Activated naive CD4-positive, alpha-beta T cell treated with anti-CD3 and anti-CD28 coated beads, Interleukin-2, amount 10 ng/mL, durations not matched to agents 7 days and 5 days (primary cell): Measurements from ENCODE around the gene ANKRD50.

ENCODE experiments used
- CTCF ChIA-PET: fragments of 350-600 bp; sonication (Branson Sonifier 250); formaldehyde crosslinking; loops from one replicate; lab custom pipeline; 2021; ENCODE audit warnings: antibody characterized with exemption; lab: Charles Lee
- DNase-seq: peaks from one replicate; pipeline ENCODE4 v3.0.0-alpha.2; 2020
- H3K27ac Mint-ChIP-seq: one replicate; pipeline ENCODE4 v1.8.0; 2021; ENCODE audit warnings: mild to moderate bottlenecking, moderate library complexity, mixed read lengths
- H3K27me3 Mint-ChIP-seq: one replicate; pipeline ENCODE4 v1.8.0; 2021; ENCODE audit warnings: mild to moderate bottlenecking, mixed read lengths
- H3K36me3 Mint-ChIP-seq: one replicate; pipeline ENCODE4 v1.8.0; 2021; ENCODE audit warnings: mixed read lengths
- H3K4me1 Mint-ChIP-seq: one replicate; pipeline ENCODE4 v1.8.0; 2021; ENCODE audit warnings: mixed read lengths
- H3K4me3 Mint-ChIP-seq: one replicate; pipeline ENCODE4 v1.8.0; 2021; ENCODE audit warnings: mild to moderate bottlenecking, moderate library complexity, mixed read lengths
- H3K9me3 Mint-ChIP-seq: one replicate; pipeline ENCODE4 v1.8.0; 2021; ENCODE audit warnings: mixed read lengths

Gene ANKRD50

DNA sequence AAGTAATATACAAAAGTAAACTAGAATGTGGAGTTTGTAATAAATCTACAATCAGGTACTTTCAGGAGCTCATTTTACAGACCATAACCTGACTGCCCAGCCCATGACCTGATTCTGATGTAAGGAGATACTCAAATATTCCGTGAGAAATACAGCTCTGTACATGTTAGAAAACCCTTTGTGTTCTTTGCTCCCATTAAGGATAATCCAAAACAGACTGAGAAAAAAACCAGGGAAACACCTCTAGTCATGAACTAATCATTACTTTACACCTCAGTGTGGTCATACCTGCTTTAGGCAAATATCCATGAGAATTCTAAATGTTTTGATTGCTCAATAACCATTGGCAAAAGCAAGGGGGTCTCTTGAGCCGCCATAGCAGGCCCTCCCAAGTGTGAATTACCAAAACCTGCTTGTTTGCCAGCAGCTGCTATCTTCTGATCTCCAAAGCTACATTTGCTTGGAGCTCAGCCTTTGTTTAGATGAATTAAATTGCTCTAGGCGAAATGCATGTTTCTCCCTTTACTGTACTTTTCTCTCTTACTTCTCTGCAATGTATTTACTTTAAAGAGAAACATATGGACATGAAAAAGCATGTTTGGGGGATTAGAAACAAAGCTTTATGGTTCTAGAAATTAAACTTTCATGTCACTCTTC lies 79.1 kb downstream of the ANKRD50 start:
- H3K27me3 Mint-ChIP-seq: no peaks in the 10 kb centered on the region
- no peaks in the 10 kb centered on the region for H3K36me3 Mint-ChIP-seq
- H3K4me1 Mint-ChIP-seq: no peaks in the 10 kb centered on the region
- CTCF ChIA-PET: no interaction called here
- no peak overlapping the region for H3K27ac Mint-ChIP-seq
- no peaks in the 10 kb centered on the region for H3K9me3 Mint-ChIP-seq
- no peak overlapping the region for H3K4me3 Mint-ChIP-seq
- no peak for DNase-seq

DNA sequence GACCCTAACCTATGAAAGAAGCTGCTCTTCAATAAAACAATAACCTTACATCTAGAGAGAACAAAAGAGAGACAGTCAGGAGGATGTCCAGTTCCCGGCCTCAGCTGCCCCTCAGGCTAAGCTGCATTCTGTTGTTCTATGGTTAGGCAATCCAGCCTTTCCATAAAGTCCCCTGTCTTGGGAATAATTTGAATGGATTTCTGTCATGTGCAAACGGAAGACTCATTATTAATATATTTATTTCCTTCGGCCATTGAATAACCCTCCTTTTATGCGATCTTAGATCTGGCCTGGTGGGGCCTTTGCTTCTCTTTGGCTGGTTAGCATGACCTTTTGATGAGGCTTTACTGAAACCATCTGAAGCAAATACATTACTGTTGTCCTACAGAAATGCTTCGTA lies 80.1 kb downstream of the ANKRD50 start:
- Mint-ChIP-seq H3K36me3 (no peaks in the 10 kb centered on the region), H3K4me3 (no peak overlapping the region), H3K27ac (no peak overlapping the region), H3K9me3 (no peaks in the 10 kb centered on the region), H3K4me1 (no peaks in the 10 kb centered on the region), H3K27me3 (no peaks in the 10 kb centered on the region)
- CTCF ChIA-PET: no interaction called here
- DNase-seq: no peak

DNA sequence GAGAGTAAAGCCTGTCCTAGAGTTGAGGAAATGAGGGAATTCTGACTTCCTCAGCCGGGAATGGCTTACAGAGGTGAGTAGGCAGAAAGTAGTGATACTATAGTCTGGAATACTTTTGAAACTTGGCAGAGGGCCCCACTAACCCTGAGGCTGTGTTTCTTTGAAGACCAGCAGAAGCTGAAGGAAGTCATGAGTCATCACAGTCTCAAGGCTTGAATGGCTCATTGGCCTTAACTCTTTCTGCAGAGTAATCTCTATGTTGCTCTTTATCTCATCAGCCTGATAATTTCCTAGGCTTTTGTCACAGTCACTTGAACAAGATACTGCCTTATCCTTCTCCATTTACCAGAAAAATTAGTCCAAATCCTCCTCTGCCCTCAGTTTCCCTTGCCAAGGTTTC lies 80.8 kb downstream of the ANKRD50 start:
- H3K4me3 Mint-ChIP-seq: no peak overlapping the region
- no peak overlapping the region for H3K27ac Mint-ChIP-seq
- CTCF ChIA-PET: no interaction called here
- H3K9me3 Mint-ChIP-seq: no peaks in the 10 kb centered on the region
- no peaks in the 10 kb centered on the region for H3K4me1 Mint-ChIP-seq
- no peaks in the 10 kb centered on the region for H3K36me3 Mint-ChIP-seq
- DNase-seq: no peak
- no peaks in the 10 kb centered on the region for H3K27me3 Mint-ChIP-seq

DNA sequence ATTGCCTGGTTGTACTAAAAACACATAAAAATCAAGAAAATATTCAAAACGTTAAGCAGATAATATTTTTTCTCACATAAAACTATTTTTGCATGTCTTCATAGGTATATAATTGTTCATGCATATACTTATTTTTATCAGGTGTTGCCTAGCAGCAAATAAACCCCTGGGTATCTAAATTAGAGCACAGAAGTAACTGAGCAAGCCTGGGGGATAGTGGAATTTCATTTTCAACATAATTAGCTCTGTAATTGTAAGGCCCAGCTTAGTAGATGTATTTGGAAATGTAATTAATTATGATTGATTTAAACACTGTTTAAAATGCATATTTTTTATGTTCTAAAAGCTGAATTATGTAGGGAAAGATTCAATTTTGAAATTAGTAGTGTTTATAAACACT lies 82.9 kb downstream of the ANKRD50 start:
- Mint-ChIP-seq H3K27ac (no peak overlapping the region), H3K27me3 (no peaks in the 10 kb centered on the region), H3K4me1 (no peaks in the 10 kb centered on the region), H3K9me3 (no peaks in the 10 kb centered on the region), H3K4me3 (no peak overlapping the region), H3K36me3 (no peaks in the 10 kb centered on the region)
- CTCF ChIA-PET: interaction anchor here (1.1 kb wide), 1 partner anchor 18 kb away, joined by 4 read pairs; no protein-coding TSS in a partner anchor
- DNase-seq: no peak
